ENCODE data around the gene PAGE2B.
"Not testable (repeated sequence)": the region's sequence is repeated elsewhere in the genome, so short reads cannot be mapped to it uniquely, and the experiment has no call there.

DNA sequence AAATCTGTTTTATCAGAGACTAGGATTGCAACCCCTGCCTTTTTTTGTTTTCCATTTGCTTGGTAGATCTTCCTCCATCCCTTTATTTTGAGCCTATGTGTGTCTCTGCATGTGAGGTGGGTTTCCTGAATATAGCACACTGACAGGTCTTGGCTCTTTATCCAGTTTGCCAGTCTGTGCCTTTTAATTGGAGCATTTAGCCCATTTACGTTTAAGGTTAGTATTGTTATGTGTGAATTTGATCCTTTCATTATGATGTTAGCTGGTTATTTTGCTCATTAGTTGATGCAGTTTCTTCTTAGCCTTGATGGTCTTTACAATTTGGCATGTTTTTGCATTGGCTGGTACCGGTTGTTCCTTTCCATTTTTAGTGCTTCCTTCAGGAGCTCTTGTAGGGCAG, 24.2 kb upstream of the PAGE2B start:
- not testable (repeated sequence) for TF ChIP-seq POLR2A (IDR thresholded peaks at IDR 0.05; ENCODE audit: low read length); GATA1 (IDR thresholded peaks at IDR 0.05; ENCODE audit: low read depth, low read length)

All from erythroblast (primary cell).